Urothelium cell line (cell line): ENCODE results near the gene PNMA6A.
"Not testable (repeated sequence)": the region's sequence is repeated elsewhere in the genome, so short reads cannot be mapped to it uniquely, and the experiment has no call there.

Experiments
- DNase-seq: peaks from one replicate; pipeline ENCODE4 v3.0.0; 2011; ENCODE audit warnings: low spot score, mixed read lengths
- FAIRE-seq: peaks from 2 replicates; lab custom pipeline; 2011; peaks lifted over from hg19 to GRCh38; lab: Jason Lieb, UNC

Gene PNMA6A

DNA sequence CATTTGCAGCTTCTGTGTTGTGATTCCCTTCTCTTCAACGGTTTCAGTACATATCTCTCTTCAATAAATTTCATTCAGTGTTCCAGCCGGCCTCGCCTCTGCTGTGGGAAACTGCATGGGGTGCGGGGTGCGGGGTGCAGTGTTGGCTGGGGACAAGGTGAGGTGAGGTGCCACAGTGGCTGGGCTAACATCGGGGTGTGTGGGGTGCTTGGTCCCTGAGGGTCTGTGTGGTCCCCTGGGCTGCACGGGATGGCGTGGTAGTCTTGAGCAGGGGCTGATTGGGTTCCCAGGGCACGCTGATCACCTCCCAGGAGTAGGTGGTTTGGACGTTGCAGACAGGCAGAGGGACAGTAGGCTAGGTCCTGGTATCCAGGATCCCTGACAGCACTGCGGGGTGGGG is 2.7 kb downstream of the PNMA6A start:
- DNase-seq = no peak
- no peak for FAIRE-seq

DNA sequence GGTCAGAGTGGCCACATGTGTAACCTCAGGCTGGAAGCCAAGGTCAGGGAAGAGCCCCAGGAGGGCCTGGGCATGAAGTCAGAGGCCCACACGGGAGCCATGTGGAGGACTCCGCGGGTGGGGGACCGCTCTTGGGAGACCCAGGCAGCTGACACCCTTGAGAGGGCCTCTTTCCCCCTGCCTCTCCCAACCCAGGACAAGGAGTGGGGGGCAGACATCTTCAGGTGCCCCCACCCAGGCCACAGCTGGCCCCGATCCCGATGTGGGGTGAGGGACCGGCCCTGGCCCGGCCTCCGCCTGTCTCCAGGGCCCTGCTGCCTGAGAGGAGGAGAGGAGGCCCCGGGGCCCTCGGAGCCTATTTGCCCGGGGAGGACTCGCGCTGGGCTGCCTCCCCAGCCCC is 3.1 kb downstream of the PNMA6A start:
- FAIRE-seq (no peak), DNase-seq (no peak)

DNA sequence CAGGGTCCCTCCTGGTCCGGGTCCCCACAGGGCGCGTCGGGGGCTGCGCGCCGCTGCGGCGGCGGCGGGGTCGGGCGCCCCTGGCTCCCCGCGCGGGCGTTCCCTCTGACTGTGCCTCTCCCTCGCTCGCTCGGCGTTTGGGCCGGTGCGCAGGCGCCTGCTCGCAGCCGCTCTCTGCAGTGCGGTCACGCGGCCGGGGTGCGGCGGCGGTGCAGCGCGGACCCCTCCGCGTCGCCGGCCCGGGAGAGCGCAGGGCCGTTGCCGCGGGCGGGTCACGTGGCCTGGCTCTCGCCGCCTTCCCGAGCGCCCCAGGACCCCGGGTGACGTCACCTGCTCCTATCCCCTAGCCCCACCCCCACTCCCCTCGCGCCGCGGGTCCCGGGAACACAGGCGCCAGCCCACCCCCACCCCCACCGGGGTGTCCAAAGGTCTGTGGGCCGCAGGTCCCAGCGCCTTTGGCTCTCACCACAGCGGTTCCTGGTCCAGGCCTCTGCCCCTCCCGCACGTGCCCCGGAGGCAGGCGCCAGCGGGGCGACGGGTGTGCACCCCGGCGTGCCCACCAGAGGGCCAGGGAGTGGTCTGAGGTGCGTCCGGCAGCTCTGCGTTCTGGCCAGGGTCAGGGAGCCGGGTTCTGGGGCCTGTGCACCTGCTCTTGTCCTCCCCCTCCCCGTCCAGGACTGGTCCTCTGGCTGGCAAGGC is 5.3 kb downstream of the PNMA6A start:
- not testable (repeated sequence) for FAIRE-seq

DNA sequence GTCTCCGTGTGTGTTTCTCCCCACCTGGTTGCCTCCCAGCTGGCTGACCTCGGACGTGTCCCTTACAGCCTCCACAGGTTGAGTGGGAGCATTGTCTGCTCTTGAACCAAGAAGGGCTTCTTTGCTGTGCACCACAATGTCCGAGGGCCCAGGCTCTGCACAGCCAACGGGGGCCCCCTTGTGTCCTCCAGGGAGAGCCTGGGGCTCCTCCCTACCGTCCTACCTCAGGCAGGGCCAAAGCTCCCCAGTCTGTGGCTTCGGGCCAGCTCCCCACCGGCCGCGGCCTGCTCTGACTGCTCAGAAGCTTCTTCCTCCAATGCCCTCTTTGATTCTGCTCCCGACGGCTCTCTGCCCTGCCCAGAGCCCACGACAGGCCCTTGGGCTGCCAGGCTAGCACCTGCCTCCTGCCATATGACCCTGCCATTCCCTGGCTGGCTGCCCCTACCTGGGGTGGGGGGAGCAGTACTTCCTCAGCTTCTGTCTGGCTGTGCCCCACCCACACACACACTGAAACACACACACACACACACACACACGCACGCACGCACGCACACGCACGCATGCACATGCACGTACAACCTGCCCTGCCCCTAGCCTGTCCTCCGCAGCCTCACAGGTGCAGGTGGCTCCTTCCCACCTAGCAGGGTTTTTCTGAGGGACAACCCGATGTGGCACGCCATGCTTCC is 11.1 kb downstream of the PNMA6A start:
- not testable (repeated sequence) for DNase-seq, FAIRE-seq

More for the DNA sequence above, 5.3 kb downstream of the PNMA6A start:
- not testable (repeated sequence) for DNase-seq

DNA sequence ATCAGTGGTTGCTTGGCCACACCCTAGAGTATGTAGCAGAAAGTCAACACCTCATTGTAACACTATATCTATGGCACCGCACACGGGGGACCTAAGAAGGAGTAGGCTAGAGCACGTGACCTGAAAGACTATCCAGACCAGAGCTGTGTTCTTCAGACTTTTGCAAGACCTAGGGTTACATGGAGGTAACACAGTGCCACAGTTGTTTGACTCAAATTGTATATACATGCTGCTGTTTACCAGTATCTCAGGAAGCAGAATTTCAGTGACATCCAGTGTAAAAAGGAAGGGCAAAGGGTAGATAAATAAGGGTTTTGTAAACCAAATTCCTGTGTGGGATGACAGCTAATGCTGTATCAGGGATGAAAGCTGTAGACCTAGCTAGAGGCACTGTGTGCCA is 30.2 kb downstream of the PNMA6A start:
- DNase-seq (no peak), FAIRE-seq (no peak)

DNA sequence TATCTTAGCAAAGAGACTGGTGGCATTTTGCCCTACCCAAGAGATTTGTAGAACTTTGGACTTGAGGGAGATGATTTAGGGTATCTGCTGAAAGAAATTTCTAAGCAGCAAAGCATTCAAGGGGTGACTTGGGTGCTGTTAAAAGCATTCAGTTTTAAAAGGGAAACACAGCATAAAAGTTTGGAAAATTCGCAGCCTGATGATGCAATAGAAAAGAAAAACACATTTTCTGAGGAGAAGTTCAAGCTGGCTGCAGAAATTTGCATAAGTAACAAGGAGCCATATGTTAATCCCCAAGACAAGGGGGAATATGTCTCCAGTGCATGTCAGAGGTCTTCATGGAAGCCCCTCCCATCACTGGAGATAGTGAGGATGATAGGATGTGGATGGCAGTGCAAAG is 32.7 kb downstream of the PNMA6A start:
- not testable (repeated sequence) for FAIRE-seq

DNA sequence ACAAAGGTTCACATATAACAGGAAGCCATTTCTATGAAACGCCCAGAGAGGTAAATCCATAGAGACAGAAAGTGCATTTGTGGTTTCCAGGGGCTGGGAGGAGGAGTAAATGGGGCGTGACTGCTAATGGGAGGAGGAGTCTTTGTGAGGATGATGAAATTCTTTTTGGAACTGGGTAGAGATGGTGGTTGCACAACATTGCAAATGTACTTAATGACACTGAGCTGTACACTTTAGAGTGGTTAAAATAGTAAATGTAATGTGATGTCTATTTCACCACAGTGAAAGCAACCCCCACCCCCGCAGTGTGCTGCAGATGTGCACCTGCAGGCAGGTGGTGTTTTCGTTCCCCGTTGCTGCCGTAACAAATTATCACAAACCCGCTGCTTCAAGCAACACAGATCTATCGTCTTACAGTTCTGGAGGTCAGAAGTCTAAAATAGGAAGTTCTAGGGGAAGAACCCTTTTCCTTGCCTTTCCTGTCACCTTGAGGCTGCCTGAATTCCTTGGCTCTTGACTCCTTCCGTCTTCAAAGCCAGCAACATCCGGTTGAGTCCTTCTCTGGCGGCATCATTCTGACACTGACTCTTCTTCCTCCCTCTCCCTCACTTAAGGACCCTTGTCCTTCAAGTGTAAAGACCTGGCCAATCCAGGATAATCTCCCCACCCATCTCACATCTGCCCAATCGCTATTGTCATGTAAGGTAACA is 34.0 kb downstream of the PNMA6A start:
- DNase-seq, FAIRE-seq: not testable (repeated sequence)

More for the DNA sequence above, 32.7 kb downstream of the PNMA6A start:
- DNase-seq = not testable (repeated sequence)

DNA sequence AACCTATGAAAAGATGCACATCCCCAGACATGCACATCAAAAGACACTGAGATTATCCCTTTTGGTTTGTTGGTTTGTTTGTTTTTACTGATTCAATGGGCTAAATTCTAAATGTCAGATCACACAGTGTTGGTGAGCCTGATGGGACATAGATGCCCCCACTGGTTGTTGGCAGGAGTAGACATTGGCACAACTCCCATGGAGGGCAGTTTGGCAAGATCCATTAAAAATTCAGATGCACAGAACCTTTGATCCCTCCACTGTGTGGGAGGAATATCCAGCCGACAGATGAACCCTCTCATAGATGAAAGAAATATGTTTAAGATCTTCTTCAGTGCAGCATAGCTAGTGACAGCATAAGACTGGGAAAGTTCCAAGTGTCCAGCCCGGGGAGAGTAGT is 38.5 kb downstream of the PNMA6A start:
- not testable (repeated sequence) for FAIRE-seq, DNase-seq

DNA sequence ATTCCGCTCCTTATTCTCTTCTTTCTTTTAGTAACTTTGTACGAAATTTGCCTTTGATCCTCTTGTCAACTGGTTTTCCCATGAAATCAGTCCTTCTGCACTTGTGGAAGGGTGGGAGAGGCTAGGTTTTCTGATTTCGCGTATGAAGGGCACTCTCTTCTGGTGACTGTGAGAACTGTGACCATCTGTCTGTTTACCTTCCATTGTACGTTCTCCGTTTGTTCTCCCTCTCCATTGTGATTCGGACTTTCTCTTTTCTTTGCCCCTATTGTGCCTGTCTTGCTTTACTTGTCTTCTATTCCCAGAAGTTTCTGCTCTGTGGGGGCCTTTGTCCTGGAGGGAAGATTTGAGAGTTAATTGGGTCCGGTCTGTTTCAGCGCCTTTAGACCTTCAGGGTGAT is 41.6 kb downstream of the PNMA6A start:
- DNase-seq, FAIRE-seq: not testable (repeated sequence)

DNA sequence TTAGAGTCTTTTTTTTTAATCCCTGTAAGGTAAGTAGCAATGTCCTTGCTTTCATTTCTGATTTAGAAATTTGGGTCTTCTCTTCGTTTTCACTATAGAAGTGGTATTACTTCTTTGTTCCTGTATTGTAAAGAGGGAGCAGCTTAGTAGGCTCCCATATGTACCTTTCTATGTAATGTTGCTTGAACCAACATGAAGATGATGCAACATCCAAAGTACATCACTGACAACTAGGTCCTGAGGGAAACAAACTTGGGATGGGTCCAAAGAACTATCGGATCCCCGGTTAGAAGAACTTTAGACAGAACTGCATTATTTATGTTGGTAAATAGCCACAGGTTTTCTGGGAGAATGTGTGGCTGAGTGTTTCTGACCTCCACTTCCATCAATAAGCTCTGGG is 45.5 kb downstream of the PNMA6A start:
- DNase-seq, FAIRE-seq: not testable (repeated sequence)

DNA sequence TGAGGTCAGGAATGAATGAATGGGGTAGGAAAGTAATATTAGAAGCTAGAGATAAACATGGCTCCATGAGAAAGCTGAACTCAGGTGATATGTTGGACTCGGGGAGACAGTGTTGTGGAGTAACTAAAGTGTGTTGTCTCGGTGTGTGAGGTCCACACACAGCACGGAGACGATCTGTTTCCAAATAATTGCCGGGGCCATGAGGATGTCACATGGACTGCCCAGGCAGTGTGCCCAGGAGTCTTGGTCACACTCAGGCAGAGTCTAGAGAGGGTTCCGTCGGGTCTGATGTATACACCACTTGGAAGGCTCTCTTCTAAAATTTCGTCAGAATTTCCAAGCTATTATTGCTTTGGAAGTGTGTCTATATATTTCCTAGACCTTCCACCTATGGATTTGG is 48.0 kb downstream of the PNMA6A start:
- not testable (repeated sequence) for FAIRE-seq

DNA sequence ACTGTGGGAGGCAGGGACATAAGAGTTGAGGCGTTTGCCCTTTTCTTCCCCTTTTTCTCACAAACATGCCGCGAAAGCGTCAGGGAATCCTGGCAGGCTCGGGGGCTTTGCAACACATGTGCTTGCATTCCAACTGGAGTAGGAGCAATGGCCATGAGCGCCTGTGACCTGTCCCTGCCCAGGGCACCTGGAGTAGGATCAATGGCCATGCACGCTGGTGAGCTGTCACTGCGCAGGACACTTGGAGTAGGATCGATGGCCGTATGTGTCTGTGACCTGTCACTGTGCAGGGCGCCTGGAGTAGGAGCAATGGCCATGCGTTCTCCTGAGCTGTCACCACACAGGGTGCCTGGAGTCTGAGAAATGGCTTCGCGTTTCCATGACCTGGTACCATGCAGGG is 51.2 kb downstream of the PNMA6A start:
- FAIRE-seq = not testable (repeated sequence)

More for the DNA sequence above, 48.0 kb downstream of the PNMA6A start:
- not testable (repeated sequence) for DNase-seq

More for the DNA sequence above, 51.2 kb downstream of the PNMA6A start:
- DNase-seq = not testable (repeated sequence)
